Prostate gland (tissue), 2 donors: ENCODE data around the gene FNBP1L.

ENCODE experiments used
- POLR2A ChIP-seq: fragments of 450-650 bp; IDR thresholded peaks from one replicate; pipeline ENCODE4 v1.6.1; 2016; ENCODE audit warnings: antibody characterized with exemption, mild to moderate bottlenecking
- POLR2AphosphoS5 ChIP-seq: sonication (generic); formaldehyde crosslinking; IDR thresholded peaks from one replicate; pipeline ENCODE4 v1.6.1; 2017; ENCODE audit warnings: antibody characterized with exemption
- TF ChIP-seq, protein P1 (sequence below), 4 experiments: fragments of 200-600 bp in 2 of 4; fragments of 450-650 bp in 2 of 4; sonication (generic) in 2 of 4; IDR thresholded peaks; 1 replicate in 3 of 4; 2 replicates in 1 of 4; pipeline ENCODE4 v1.5.1; 2016 to 2019; ENCODE audit warnings: antibody characterized with exemption in 4 of 4, mild to moderate bottlenecking in 2 of 4, moderate library complexity in 2 of 4

DNA sequence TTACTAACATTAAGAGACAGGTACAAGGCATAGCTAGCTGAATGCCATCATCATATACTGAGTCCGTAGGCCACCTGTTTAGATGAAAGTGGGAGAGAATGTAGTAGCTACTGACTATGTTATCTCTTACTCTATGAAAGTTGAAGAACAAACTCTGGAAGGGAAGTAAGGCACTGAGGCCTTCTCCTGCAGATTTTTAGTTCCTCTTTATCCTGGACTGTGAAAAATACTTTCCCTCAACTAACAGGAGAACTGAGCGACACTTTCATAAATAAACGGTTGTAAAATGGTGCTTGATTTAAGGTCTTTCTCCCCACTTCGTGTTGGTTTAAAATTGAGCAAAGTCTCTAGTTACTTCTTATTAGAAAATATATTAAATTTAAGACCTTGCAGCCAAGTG, 101.9 kb downstream of the FNBP1L start:
- TF ChIP-seq POLR2A: no peak
- TF ChIP-seq POLR2AphosphoS5: no peak
- TF ChIP-seq, protein P1, sequence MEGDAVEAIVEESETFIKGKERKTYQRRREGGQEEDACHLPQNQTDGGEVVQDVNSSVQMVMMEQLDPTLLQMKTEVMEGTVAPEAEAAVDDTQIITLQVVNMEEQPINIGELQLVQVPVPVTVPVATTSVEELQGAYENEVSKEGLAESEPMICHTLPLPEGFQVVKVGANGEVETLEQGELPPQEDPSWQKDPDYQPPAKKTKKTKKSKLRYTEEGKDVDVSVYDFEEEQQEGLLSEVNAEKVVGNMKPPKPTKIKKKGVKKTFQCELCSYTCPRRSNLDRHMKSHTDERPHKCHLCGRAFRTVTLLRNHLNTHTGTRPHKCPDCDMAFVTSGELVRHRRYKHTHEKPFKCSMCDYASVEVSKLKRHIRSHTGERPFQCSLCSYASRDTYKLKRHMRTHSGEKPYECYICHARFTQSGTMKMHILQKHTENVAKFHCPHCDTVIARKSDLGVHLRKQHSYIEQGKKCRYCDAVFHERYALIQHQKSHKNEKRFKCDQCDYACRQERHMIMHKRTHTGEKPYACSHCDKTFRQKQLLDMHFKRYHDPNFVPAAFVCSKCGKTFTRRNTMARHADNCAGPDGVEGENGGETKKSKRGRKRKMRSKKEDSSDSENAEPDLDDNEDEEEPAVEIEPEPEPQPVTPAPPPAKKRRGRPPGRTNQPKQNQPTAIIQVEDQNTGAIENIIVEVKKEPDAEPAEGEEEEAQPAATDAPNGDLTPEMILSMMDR (IDR thresholded peaks at IDR 0.05): no peak
